GM21360 (cell line): ENCODE results near the gene TLX2.
A peak's percentile ranks its signal among the peaks of the same experiment; 100 is the strongest.

Experiments used
- ATAC-seq: cut with Tn5 transposase; IDR thresholded peaks from one replicate; pipeline ENCODE4 v1.9.1; 2021; ENCODE audit warnings: mild to moderate bottlenecking, moderate library complexity; ENCODE audit not compliant: unreplicated experiment

The TLX2 gene

GRCh38 chr2:74496997-74497776 lies 17.1 kb upstream of the TLX2 start:
- ATAC-seq, result no peak

GRCh38 chr2:74497777-74498499 lies 16.3 kb upstream of the TLX2 start:
- ATAC-seq, result no peak

- ATAC-seq, result no peak
Observed at GRCh38 chr2:74498500-74499266, 15.6 kb upstream of the TLX2 start.

DNA sequence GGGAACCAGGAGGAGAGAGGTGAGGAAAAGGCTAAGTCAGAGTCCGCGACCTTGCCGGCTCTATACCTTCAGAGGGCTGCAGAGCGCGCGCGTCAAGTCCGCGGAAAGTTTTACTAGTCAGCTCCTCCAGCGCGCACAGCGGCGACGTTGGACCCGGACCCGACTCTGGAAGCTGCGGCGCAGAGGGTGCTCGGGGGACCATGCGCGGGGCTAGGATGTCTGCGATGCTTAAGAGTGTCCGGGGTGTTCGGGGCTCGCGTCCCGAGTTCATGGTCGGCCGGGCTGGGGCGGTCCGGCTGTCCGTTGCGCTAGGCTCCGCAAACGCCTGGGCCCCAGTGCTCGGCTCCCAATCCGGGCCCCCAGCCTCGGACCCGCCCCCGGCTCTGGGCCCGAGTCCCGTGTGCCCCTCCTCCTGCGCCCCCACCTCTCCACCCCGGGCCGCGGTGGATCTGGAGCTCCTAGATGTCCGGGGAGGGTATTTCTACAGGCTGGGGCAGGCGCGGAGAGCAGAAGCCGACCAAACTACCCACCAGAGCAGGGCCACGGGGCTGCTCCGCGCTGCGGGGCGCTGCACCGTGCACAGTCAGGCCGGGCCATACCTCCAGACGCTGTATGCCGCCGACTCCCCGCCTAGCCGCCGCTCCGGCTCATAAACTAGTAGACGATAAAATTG lies 14.8 kb upstream of the TLX2 start, which contains the start of gene LBX2:
Gene LBX2, minus strand, starts transcription at position 337 of the 673 bp plus-strand sequence. Its CDS starts 66 bp downstream, at position 271.
- ATAC-seq, result no peak

GRCh38 chr2:74499940-74500577 lies 14.2 kb upstream of the TLX2 start:
- no peak for ATAC-seq

DNA sequence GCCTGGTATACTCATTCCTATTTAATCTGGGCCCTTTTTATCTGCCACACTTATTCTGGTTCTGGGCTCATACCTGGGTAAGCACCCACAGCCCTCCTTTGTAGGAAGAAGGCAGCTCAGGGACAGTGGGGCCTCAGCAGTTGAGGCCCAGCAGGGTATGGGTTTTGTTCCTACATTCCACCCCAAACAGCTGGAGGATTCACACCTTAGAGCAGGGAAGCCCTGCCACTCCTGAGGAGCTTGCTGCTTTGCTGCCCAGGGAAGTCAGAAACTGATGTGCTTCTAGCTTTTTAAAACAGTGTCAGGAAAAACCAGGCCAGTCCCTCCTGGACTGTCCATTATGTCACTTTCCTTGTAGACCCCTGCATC lies 13.7 kb upstream of the TLX2 start:
- no peak for ATAC-seq

- ATAC-seq, result no peak
Observed at GRCh38 chr2:74501335-74502071, 12.7 kb upstream of the TLX2 start.

GRCh38 chr2:74502147-74502719 lies 12.0 kb upstream of the TLX2 start:
- ATAC-seq, result no peak

DNA sequence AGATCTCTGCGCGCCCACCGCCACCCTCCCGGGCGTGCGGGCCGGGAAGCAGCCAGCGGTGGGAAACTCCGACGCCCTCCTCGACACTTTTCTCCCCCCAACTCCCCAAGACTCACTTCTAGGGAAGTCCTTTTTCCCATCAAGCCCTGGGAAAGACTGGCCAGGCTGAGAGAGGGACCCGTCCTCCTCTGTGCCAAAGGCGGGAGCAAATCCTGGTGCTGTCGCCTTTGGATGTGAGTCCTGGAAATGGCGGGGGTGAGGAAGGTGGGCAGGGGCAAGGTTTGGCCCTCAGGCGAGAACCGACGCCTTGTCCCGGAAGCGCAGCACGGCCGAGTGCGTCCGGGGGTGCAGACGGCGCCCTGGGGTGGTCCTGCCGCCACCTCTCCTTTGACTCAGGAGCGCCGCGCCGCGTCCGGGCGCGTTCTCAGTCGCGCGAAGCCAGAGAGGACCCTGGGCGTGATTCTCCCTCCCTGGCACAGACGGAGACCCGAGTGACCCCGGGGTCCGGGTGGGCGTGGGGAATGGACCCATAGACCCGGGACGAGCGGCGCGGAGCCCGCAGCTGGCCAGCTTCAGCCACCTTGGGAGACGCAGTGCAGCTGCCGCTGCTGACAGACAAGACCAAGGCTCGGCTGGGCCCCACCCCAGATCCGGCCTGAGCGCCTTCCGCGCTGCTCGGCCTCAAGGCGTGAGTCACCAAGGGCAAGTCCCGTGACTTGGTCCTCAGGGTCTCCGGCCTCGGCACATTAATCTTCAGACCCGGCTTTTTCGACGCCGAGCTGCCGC lies 11.3 kb upstream of the TLX2 start:
- no peak for ATAC-seq

DNA sequence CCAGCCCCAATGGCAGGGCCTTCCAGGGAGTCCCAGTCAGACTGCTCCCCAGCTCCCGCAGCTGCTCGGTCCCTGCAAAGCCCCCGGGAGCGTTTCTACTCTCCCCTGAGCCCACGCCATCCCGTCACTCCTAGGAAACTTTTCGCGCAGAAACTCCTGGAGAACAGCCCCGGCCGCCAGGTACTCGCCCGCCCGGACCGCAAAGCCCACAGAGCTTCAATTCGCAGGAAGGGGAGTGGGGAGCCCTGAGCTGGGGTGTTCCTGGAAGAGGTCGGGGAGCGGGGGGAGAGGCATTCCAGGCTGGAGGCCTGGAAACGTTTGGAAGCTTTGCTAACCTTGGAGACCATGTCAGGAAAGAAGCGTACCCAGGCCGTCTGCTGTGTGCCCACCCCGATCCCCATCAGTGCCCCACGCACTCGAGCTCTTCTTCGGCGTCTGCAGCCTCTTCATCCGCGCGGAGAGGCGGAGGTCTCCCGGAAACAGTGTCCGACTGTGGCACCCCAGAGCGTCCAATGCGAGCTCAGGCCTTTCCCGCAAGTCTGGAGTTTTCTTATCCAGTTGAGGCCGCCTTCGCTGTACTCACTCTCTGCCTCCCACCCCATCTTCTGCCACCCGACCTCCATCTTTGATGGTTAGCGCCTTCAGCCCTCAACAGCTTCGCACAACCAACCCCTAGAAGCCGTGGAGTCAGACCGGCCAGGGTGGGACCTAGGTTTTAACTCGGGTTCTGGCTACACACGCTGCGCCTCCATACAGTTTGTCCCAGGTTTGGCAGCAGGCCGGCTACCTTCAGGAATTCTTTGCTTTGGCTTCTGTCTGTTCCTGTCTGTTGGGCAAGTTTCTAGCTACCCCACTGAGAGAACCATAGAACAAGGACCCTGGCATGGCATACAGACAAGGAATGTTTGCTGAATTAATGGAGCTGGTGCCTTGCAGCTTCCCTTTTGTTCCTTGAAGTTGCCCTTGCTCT lies 10.5 kb upstream of the TLX2 start:
- no peak for ATAC-seq

GRCh38 chr2:74504591-74504990 lies 9.7 kb upstream of the TLX2 start:
- no peak for ATAC-seq

DNA sequence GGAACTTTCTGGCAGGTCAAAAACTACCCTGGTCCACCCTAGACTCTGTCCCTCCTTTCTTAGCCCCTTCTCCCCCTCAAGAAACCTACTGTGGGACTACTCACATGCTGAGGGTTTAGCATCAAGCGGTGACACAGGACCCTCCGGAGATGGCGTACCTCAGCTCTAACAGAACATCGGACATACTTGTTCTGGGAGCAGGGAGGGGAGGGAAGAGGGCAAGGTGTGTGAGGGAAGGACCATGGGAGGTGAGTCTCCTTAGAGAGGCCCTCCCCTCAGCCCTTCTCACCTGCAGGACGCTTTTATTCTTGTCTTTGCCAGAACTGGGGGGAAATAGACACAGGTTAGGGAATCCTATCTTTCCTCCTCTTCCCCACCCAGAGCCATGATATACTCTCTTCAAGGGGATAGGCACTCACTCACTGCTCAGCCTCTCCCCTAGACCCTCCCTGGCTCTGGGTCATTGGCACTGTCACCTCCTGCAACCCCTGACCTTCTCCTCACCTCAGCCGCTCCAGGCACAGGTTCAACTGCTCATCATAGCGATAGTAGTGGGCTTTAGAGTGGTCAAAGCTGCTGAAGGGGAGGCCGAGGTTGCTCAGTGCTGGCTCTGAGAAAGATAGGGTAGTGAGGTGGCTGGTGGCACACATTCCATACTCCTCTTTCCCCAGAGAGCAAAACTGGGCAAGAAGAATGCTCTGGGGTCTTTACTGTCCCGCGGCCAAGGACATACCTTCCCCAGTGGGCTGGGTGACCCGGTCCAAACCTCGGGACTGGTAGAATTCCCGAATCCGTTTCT lies 8.6 kb upstream of the TLX2 start:
- no peak for ATAC-seq

DNA sequence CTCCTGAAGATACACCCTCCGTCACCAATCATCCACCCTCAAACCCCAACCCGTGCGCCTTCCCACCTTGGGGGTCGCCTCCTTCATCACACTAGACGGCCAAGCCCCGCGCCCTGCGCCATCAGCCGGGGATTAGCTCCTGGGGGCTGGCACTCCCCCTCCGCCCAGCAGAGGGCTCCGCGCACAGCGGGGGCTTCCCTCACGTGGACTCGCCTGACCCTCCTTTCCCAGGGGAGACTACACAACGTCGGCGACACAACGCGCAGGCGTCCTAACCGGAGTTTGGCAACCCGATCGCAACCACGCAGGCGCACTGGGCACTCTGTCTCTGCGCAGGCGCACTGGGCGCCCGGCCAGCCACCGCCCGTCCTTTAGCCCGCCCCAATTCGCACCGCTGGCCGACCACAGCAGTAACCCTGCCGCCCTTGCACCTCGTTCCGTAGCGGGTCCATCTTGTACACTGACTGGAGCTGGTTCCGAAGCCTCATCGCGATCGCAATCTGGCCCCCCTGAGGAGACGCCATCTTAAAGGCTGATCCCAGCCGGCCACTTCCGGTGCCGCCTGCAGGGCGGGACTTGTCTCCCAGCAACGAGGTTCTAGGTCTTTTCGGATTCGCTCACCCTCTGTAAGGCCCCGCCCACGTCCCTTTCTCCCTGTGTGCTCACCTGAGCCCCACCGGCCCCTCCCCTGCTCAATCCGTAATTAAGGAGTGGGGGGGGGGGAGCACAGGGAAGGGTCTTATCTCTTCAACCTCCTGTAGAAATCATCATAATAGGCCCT lies 6.9 kb upstream of the TLX2 start, which contains the start of gene PCGF1:
Gene PCGF1, minus strand, starts transcription at position 551 of the 781 bp plus-strand sequence. Its CDS starts 27 bp downstream, at position 524.
- ATAC-seq, result peak; percentile 80

GRCh38 chr2:74507926-74508520 lies 6.2 kb upstream of the TLX2 start:
- peak; percentile 17 for ATAC-seq

- ATAC-seq, result no peak
Observed at GRCh38 chr2:74510272-74510671, 4.0 kb upstream of the TLX2 start.
